Fibroblast of lung (primary cell): Measurements from ENCODE around the gene CMTM1. TPM values are rescaled to one million over a fixed set of nuclear protein-coding genes. Genes with fewer than 3 reads are reported as not detected.

Experiments
- DNase-seq, 2 donors: peaks; one replicate each; pipeline versions ENCODE4 v3.0.0 to v3.0.0-alpha.2; 2010; ENCODE audit warnings: low read depth in 2 of 2
- H2AFZ ChIP-seq: 2 replicates; pipeline ENCODE4 v1.5.1; 2012; ENCODE audit warnings: low read length, control low read depth, inconsistent platforms
- H3K27ac ChIP-seq: 2 replicates; pipeline ENCODE4 v1.5.1; 2011; ENCODE audit warnings: low read length, control low read depth; ENCODE audit not compliant: insufficient read depth
- H3K27me3 ChIP-seq: 2 replicates; pipeline ENCODE4 v1.5.1; 2011; ENCODE audit warnings: mild to moderate bottlenecking, low read length; ENCODE audit not compliant: control insufficient read depth, insufficient read depth
- H3K36me3 ChIP-seq: 2 replicates; pipeline ENCODE4 v1.5.1; 2011; ENCODE audit warnings: low read length; ENCODE audit not compliant: control insufficient read depth, insufficient read depth
- H3K4me1 ChIP-seq: 2 replicates; pipeline ENCODE4 v1.5.1; 2011; ENCODE audit warnings: low read length; ENCODE audit not compliant: control insufficient read depth, insufficient read depth; ENCODE audit errors: extremely low read depth
- H3K4me2 ChIP-seq: 2 replicates; pipeline ENCODE4 v1.5.1; 2011; ENCODE audit warnings: low read length, control low read depth; ENCODE audit not compliant: insufficient read depth; ENCODE audit errors: extremely low read depth
- H3K4me3 ChIP-seq, 4 experiments: fragments of 200-600 bp in 1 of 4; sonication (generic) in 1 of 4; replicated peaks in 1 of 4; 2 replicates each; pipeline ENCODE4 v1.5.1; 2011 to 2016; ENCODE audit warnings: low read length in 4 of 4, low read depth in 3 of 4, mild to moderate bottlenecking in 3 of 4, control low read depth in 2 of 4, inconsistent platforms in 1 of 4, mixed read lengths in 1 of 4; ENCODE audit not compliant: insufficient read depth in 1 of 4; ENCODE audit errors: control extremely low read depth in 1 of 4
- H3K79me2 ChIP-seq: 2 replicates; pipeline ENCODE4 v1.5.1; 2012; ENCODE audit warnings: mild to moderate bottlenecking, low read length, inconsistent platforms; ENCODE audit not compliant: control insufficient read depth, insufficient read depth
- H3K9ac ChIP-seq: 2 replicates; pipeline ENCODE4 v1.5.1; 2011; ENCODE audit warnings: mild to moderate bottlenecking, low read length, control low read depth; ENCODE audit not compliant: insufficient read depth
- H3K9me3 ChIP-seq: 2 replicates; pipeline ENCODE4 v1.5.1; 2012; ENCODE audit warnings: low read depth, low read length; ENCODE audit not compliant: control insufficient read depth, insufficient read depth
- H4K20me1 ChIP-seq: 2 replicates; pipeline ENCODE4 v1.5.1; 2011; ENCODE audit warnings: low read length; ENCODE audit not compliant: control insufficient read depth, insufficient read depth; ENCODE audit errors: extremely low read depth
- EZH2 ChIP-seq: IDR thresholded peaks from 2 replicates; pipeline ENCODE4 v1.5.1; 2012; ENCODE audit warnings: low read length, control low read depth, mild to moderate bottlenecking; ENCODE audit errors: missing control alignments
- polyA plus RNA-seq, 2 donors: library from polyadenylated mRNA; depleted of rRNA in 1 of 2; stranded (reverse) in 1 of 2; unstranded in 1 of 2; fragments of >200 nt; gene quantifications; 2 replicates each; pipeline ENCODE4 v1.2.1, GENCODE V29; 2011 to 2012; ENCODE audit warnings: missing spikeins in 1 of 2
- total RNA-seq: library from RNA; depleted of rRNA; stranded (reverse); fragments of >200 nt; gene quantifications from 2 replicates; pipeline ENCODE4 v1.2.1, GENCODE V29; 2014
- TF ChIP-seq, protein P1 (sequence below), 2 donors: IDR thresholded peaks in 1 of 2; conservative IDR thresholded peaks in 1 of 2; 1 replicate in 1 of 2; 2 replicates in 1 of 2; pipeline ENCODE4 v1.5.1; 2011 to 2012; ENCODE audit warnings: low read length in 2 of 2, control low read depth in 1 of 2, inconsistent platforms in 1 of 2, low read depth in 1 of 2, mild to moderate bottlenecking in 1 of 2

CMTM1 gene
- total and polyA plus RNA-seq, 2 donors (not counting 1 experiment from before 2014, with no cell fraction given): 0.99 to 1.5 TPM

GRCh38 chr16:66605177-66605978 lies 39.1 kb downstream of the CMTM1 start:
- H3K27ac ChIP-seq: peak overlapping the region; percentile 59
- H2AFZ ChIP-seq: no peak overlapping the region
- no peaks in the 10 kb centered on the region for H4K20me1 ChIP-seq

DNA sequence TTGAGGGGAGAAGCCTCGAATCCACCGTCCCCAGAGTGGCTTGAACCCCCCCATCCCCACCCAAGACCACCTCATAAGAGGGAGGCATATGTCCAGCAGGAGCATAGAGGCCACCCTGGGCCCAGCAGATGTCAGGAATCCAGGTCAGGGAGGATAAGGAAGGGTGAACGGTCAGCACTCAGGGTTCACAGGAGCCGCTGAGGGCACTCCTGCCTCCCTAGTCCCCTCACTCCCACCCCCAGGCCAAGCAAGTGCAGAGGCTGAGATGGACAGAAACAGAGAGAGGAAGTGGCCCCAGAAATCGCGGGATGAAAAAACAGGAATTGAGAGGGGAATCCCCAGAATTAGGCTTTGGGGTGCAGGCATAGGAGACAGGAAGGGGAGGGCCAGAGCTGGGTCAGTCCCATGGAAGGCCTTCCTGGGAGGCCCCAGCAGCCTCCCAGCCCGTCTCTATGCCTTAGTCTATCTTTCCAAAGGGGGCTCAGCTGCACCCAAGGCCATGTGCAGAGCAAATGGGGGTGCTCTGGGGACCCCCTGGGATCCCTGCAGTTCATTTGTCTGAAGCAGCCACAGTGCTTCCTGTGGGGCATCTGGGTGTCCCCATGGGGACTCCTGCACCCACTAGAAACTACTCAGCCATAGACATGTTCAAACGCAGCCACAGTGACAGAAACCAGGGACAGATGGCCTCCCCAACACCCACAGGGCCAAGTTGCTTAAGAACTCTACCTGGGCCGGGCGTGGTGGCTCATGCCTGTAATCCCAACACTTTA lies 39.9 kb downstream of the CMTM1 start:
- no peak for DNase-seq
- peak overlapping the region; percentile 56 for H3K4me2 ChIP-seq
- H2AFZ ChIP-seq: no peak overlapping the region
- no peaks in the 10 kb centered on the region for H3K9me3 ChIP-seq
- peaks cover 15% of the 10 kb centered on the region for H3K4me1 ChIP-seq
- no peaks in the 10 kb centered on the region for H4K20me1 ChIP-seq
- no peak for TF ChIP-seq EZH2
- TF ChIP-seq, protein P1, sequence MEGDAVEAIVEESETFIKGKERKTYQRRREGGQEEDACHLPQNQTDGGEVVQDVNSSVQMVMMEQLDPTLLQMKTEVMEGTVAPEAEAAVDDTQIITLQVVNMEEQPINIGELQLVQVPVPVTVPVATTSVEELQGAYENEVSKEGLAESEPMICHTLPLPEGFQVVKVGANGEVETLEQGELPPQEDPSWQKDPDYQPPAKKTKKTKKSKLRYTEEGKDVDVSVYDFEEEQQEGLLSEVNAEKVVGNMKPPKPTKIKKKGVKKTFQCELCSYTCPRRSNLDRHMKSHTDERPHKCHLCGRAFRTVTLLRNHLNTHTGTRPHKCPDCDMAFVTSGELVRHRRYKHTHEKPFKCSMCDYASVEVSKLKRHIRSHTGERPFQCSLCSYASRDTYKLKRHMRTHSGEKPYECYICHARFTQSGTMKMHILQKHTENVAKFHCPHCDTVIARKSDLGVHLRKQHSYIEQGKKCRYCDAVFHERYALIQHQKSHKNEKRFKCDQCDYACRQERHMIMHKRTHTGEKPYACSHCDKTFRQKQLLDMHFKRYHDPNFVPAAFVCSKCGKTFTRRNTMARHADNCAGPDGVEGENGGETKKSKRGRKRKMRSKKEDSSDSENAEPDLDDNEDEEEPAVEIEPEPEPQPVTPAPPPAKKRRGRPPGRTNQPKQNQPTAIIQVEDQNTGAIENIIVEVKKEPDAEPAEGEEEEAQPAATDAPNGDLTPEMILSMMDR (conservative IDR thresholded peaks at IDR 0.05 in 1 of 2, IDR thresholded peaks at IDR 0.05 in 1 of 2; ENCODE audit: low read depth in 1 of 2, low read length in 2 of 2): no peak
- H3K9ac ChIP-seq: no peak overlapping the region
- H3K4me3 ChIP-seq: peak overlapping the region in 3 of 4 experiments; percentile 34 to 78 (median 49)
- H3K36me3 ChIP-seq: peaks cover 14% of the 10 kb centered on the region
- peaks cover 4% of the 10 kb centered on the region for H3K27me3 ChIP-seq
- no peak overlapping the region for H3K27ac ChIP-seq
- peaks cover 3% of the 10 kb centered on the region for H3K79me2 ChIP-seq

More at GRCh38 chr16:66605177-66605978, 39.1 kb downstream of the CMTM1 start:
- no peaks in the 10 kb centered on the region for H3K9me3 ChIP-seq
- peak overlapping the region; percentile 34 to 81 (median 64) for H3K4me3 ChIP-seq
- H3K4me2 ChIP-seq: peak overlapping the region; percentile 56
- H3K27me3 ChIP-seq: peaks cover 6% of the 10 kb centered on the region
- peaks cover 12% of the 10 kb centered on the region for H3K36me3 ChIP-seq
- peak; percentile 18 to 63 for DNase-seq
- peak overlapping the region; percentile 76 for H3K9ac ChIP-seq
- TF ChIP-seq EZH2: no peak
- TF ChIP-seq, protein P1 (conservative IDR thresholded peaks at IDR 0.05 in 1 of 2, IDR thresholded peaks at IDR 0.05 in 1 of 2; ENCODE audit: low read depth in 1 of 2, low read length in 2 of 2): no peak
- H3K79me2 ChIP-seq: peaks cover 3% of the 10 kb centered on the region
- H3K4me1 ChIP-seq: peaks cover 15% of the 10 kb centered on the region
